LNCAP (cell line): ENCODE measurements around the gene COL8A1.

Experiments used
- TF ChIP-seq, protein P1 (sequence below): fragments of 450-650 bp; IDR thresholded peaks from 2 replicates; pipeline ENCODE4 v1.5.1; 2017; ENCODE audit warnings: mild to moderate bottlenecking

COL8A1 gene

DNA sequence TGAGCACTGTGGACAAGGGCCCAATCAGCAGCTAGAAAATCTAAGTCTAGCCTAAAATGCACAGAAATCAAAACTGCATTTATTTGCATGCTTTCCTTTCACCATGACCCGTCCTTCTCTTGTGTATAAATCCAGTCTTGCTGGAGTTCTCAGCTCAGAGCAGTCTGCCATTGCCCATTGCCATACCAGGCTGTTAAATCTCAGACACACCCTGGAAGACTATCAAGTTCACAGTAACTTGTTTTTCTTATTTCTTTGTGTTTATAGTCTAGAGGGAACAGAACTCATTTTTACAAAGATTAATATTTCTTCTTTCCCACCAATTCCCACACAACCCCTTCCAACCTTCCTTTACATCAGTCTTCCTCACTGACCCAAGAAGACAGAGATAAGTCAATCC, 85.9 kb downstream of the COL8A1 start:
- TF ChIP-seq, protein P1, sequence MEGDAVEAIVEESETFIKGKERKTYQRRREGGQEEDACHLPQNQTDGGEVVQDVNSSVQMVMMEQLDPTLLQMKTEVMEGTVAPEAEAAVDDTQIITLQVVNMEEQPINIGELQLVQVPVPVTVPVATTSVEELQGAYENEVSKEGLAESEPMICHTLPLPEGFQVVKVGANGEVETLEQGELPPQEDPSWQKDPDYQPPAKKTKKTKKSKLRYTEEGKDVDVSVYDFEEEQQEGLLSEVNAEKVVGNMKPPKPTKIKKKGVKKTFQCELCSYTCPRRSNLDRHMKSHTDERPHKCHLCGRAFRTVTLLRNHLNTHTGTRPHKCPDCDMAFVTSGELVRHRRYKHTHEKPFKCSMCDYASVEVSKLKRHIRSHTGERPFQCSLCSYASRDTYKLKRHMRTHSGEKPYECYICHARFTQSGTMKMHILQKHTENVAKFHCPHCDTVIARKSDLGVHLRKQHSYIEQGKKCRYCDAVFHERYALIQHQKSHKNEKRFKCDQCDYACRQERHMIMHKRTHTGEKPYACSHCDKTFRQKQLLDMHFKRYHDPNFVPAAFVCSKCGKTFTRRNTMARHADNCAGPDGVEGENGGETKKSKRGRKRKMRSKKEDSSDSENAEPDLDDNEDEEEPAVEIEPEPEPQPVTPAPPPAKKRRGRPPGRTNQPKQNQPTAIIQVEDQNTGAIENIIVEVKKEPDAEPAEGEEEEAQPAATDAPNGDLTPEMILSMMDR = no peak

DNA sequence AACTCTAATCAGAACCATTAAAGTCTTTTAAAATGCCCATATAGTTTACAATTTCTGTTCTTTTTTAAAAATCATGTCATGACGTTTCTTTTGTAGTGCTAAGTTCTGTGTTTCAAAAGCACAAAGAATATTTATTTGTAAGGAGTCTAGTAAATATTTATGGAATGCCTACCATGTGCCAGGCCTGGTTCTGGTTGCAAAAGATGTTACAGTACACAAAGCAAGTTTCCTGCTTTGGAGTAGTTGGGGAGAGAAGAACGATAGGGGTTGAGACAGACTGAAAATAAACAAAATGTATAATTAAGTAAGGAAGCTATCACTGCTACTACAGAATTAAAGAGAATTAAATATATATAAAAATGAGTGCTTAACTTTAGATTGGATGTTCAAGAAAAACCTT, 92.5 kb downstream of the COL8A1 start:
- TF ChIP-seq, protein P1 = no peak

DNA sequence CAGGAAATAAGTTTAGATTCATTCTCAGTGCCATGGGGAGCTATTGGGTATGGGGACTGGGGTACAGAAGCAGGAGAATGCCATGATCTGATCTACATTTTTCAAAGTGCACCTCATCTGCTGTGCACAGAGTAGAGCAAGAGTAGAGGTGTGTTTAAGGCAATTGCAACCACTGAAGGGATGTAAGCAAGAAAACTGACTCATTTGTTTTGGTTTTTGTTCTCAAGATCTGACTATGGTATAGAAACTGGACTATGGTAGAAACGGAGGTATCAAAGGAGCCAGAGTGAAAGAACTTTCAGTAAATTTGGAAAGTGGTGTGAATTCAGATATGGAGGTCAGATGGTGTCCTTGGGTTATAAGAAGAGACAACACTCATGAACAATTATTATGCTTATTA, 93.1 kb downstream of the COL8A1 start:
- TF ChIP-seq, protein P1 = no peak

DNA sequence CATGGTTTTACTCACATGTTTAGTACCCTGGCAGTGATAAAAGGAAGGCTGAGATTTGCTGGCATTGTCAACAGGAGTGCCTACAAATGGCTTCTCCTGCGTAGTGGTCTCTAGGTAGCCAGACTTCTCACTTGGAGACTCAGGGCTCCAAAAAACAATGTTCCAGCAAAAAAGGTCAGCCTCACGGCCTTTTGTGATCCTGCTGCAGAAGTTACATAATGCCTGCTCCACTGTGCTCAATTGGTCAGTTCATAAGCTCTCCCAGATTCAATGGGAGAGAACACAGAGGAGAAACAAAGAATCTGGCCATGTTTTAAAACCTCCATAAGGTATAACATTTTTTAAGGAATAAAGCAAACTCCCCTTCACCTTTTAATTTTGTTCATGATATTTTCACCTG, 103.2 kb downstream of the COL8A1 start:
- TF ChIP-seq, protein P1 = no peak

DNA sequence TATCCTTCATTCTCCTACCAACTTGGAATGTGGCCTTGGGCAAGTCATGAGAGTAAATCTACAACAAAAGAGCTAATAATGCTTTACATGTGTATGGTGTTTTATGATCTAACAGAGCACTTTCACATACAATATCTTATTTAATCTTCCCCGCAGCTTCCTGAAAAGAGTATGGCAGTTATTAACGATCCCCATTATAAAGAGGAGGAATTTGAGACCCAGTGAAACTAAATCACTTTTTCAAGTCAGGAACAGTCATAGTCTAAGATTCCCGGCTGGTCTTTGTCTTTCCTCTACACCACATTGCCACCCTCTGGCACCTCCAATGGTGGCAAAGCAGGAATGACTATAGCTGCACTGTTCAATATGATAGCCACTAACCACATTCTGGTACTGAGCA, 109.5 kb downstream of the COL8A1 start:
- TF ChIP-seq, protein P1 = 0 out of 2 replicates have a peak, but pooled peaks have one; percentile 7

DNA sequence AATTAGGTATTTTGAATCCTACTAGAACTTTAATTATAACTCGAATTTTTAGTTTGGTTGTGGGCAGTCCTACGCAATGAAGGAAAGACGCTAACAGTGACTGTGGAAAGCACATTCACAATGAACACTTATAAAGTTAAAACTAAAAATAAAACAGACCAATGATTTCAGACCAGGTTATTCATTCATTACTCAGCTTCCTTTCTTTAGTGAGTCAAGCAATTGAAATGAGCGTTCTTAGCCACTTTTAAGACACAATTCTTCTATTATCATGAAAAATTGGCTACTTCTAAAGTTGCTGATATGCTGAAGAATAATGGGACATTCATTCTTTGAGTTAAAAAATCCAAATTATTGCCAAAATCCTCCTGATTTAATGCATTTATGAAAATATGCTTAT, 113.3 kb downstream of the COL8A1 start:
- TF ChIP-seq, protein P1 = no peak

DNA sequence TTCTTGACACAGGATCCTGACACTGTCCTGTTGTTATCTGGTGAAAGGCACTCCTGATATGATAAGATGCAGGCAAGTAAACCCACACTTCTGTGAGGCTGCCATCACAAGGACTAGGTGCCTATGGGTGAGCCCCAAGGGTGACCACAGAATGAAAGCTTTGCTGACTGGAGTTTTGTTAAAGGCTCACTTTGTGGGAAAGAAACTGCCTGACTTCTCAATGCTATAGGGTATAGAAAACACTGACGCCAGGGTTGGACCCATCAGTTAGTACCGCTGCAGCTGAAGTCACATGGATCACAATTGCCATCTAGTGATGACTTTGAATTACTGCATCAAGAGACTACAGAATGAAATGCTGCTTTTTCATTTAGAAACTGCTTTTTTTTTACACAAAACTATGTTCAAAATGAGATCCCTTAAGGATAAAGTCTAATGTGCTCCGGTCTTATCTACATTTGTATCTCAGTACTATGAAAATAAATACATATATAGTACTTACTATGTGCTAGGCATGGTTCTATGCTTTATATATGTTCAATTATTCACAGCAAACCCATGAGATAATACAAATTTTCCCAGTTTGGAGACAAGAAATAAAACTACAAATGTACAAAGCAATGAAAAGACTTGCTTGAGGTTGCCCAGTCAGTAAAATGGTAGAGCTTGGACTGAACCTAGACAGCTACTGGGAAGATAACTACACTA, 115.0 kb downstream of the COL8A1 start:
- TF ChIP-seq, protein P1 = peak; percentile 79

DNA sequence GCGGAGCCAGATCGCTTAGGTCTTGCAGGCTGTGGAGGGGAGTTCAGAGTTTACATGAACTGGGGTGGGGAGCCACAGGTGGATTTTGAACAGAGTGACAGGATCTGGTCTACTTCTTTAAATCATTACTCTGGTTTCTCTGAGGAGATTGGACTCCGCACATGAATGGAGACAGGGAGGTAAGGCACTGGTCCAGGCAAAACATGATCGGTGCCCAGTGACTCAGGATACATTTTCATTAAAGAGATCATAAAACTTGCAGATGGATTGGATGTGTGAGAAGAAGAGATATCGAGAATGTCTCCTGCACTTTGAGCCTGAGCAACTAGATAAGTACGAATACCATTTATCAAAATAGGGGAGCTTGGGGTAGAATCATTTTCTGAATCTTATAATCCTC, 117.4 kb downstream of the COL8A1 start:
- TF ChIP-seq, protein P1 = no peak
